ENCODE measurements around the gene MSL1.

Gene MSL1

GRCh38 chr17:40090237-40091119 lies 31.3 kb upstream of the MSL1 start:
- H3K79me2 ChIP-seq (ENCODE audit: control insufficient read depth, low read length), result no peaks in the 10 kb centered on the region
- peaks cover 7% of the 10 kb centered on the region; the same call in 1 of the 2 replicates for H3K36me3 ChIP-seq (ENCODE audit: control insufficient read depth, low read length)
- H3K4me3 ChIP-seq (ENCODE audit: low read length), result no peak overlapping the region
- H4K20me1 ChIP-seq (ENCODE audit: control insufficient read depth, insufficient read depth, low read depth, low read length), result no peaks in the 10 kb centered on the region
- peaks cover 3% of the 10 kb centered on the region for H3K4me1 ChIP-seq (ENCODE audit: control insufficient read depth, low read length)
- no peak overlapping the region for H3K4me2 ChIP-seq (ENCODE audit: low read length)
- H3K9me2 ChIP-seq (replicated peaks; ENCODE audit: control insufficient read depth, low read length), result no peaks in the 10 kb centered on the region
- H3K27ac ChIP-seq (ENCODE audit: low read depth, low read length), result no peak overlapping the region
- H3F3A ChIP-seq (ENCODE audit: control insufficient read depth, insufficient read depth), result no peaks in the 10 kb centered on the region
- TF ChIP-seq EZH2phosphoT487 (IDR thresholded peaks at IDR 0.05; ENCODE audit: borderline replicate concordance, low read length) (no peak), CTCF (IDR thresholded peaks at IDR 0.05; ENCODE audit: low read depth, low read length, poor library complexity, severe bottlenecking) (no peak)
- H3K27me3 ChIP-seq (ENCODE audit: control insufficient read depth, low read length), result no peaks in the 10 kb centered on the region
- H3K9me3 ChIP-seq (ENCODE audit: control insufficient read depth, insufficient read depth, low read length), result no peaks in the 10 kb centered on the region

GRCh38 chr17:40091691-40092397 lies 29.9 kb upstream of the MSL1 start:
- H3K4me2 ChIP-seq (ENCODE audit: low read length), result no peak overlapping the region
- no peaks in the 10 kb centered on the region for H3K9me3 ChIP-seq (ENCODE audit: control insufficient read depth, insufficient read depth, low read length)
- no peak for TF ChIP-seq EZH2phosphoT487 (IDR thresholded peaks at IDR 0.05; ENCODE audit: borderline replicate concordance, low read length)

GRCh38 chr17:40092581-40092980 lies 29.2 kb upstream of the MSL1 start:
- Histone ChIP-seq H3K36me3 (ENCODE audit: control insufficient read depth, low read length) (peaks cover 23% of the 10 kb centered on the region), H3K27me3 (ENCODE audit: control insufficient read depth, low read length) (no peaks in the 10 kb centered on the region), H3K27ac (ENCODE audit: low read depth, low read length) (no peak overlapping the region), H3K4me1 (ENCODE audit: control insufficient read depth, low read length) (peaks cover 24% of the 10 kb centered on the region), H3K9me2 (replicated peaks; ENCODE audit: control insufficient read depth, low read length) (no peaks in the 10 kb centered on the region), H3K79me2 (ENCODE audit: control insufficient read depth, low read length) (no peaks in the 10 kb centered on the region), H4K20me1 (ENCODE audit: control insufficient read depth, insufficient read depth, low read depth, low read length) (no peaks in the 10 kb centered on the region), H3K9me3 (ENCODE audit: control insufficient read depth, insufficient read depth, low read length) (no peaks in the 10 kb centered on the region), H3K4me3 (ENCODE audit: low read length) (no peak overlapping the region), H3K4me2 (ENCODE audit: low read length) (no peak overlapping the region), H3F3A (ENCODE audit: control insufficient read depth, insufficient read depth) (no peaks in the 10 kb centered on the region)
- TF ChIP-seq CTCF (IDR thresholded peaks at IDR 0.05; ENCODE audit: low read depth, low read length, poor library complexity, severe bottlenecking) (no peak), EZH2phosphoT487 (IDR thresholded peaks at IDR 0.05; ENCODE audit: borderline replicate concordance, low read length) (no peak)

More at GRCh38 chr17:40091691-40092397, 29.9 kb upstream of the MSL1 start:
- Histone ChIP-seq H3K27me3 (ENCODE audit: control insufficient read depth, low read length) (no peaks in the 10 kb centered on the region), H3K27ac (ENCODE audit: low read depth, low read length) (no peak overlapping the region), H3K4me3 (ENCODE audit: low read length) (no peak overlapping the region), H3F3A (ENCODE audit: control insufficient read depth, insufficient read depth) (no peaks in the 10 kb centered on the region), H3K79me2 (ENCODE audit: control insufficient read depth, low read length) (no peaks in the 10 kb centered on the region), H4K20me1 (ENCODE audit: control insufficient read depth, insufficient read depth, low read depth, low read length) (no peaks in the 10 kb centered on the region), H3K4me1 (ENCODE audit: control insufficient read depth, low read length) (peaks cover 17% of the 10 kb centered on the region), H3K9me2 (replicated peaks; ENCODE audit: control insufficient read depth, low read length) (no peaks in the 10 kb centered on the region), H3K36me3 (ENCODE audit: control insufficient read depth, low read length) (peaks cover 18% of the 10 kb centered on the region)

All from DOHH2 (cell line).